BJ (cell line): ENCODE results near the gene HSD17B14. TPM values are rescaled to one million over a fixed set of nuclear protein-coding genes. Genes with fewer than 3 reads are reported as not detected.

ENCODE experiments used
- CTCF ChIA-PET: fragments of 350-600 bp; formaldehyde crosslinking; extraction: SDS; loops from one replicate; lab custom pipeline; 2021; ENCODE audit warnings: antibody characterized with exemption, inconsistent platforms; lab: Yijun Ruan, JAX
- POLR2A ChIA-PET: fragments of 300-600 bp; sonication (Branson Sonifier 250); formaldehyde crosslinking; extraction: SDS; loops from one replicate; lab custom pipeline; 2021; ENCODE audit warnings: antibody characterized with exemption; lab: Charles Lee
- DNase-seq: peaks from one replicate; pipeline ENCODE4 v3.0.0-alpha.2; 2011; ENCODE audit warnings: low read depth
- H3K27me3 ChIP-seq: 2 replicates; pipeline ENCODE4 v1.6.0; 2011; ENCODE audit warnings: low read length; ENCODE audit not compliant: control insufficient read depth, insufficient read depth
- H3K36me3 ChIP-seq: 2 replicates; pipeline ENCODE4 v1.5.1; 2011; ENCODE audit warnings: low read length; ENCODE audit not compliant: control insufficient read depth, insufficient read depth
- H3K4me3 ChIP-seq: 2 replicates; pipeline ENCODE4 v1.5.1; 2011; ENCODE audit warnings: low read depth, mild to moderate bottlenecking, control low read depth, low read length
- CTCF ChIP-seq: IDR thresholded peaks from 2 replicates; pipeline ENCODE4 v1.5.1; 2011; ENCODE audit warnings: low read depth, mild to moderate bottlenecking, control low read depth, inconsistent platforms, low read length, moderate library complexity; ENCODE audit not compliant: insufficient read depth
- polyA plus RNA-seq: library from polyadenylated mRNA; depleted of rRNA; stranded (reverse); fragments of >200 nt; gene quantifications from 2 replicates; pipeline ENCODE4 v1.2.3, GENCODE V29; 2011

Gene HSD17B14
- polyA plus RNA-seq, 1 experiment, result 7.6 TPM

GRCh38 chr19:48813123-48813913, 23.0 kb downstream of the HSD17B14 start:
- ChIA-PET CTCF (interaction anchor here (0.7 to 4.1 kb wide), 2 partner anchors 18 to 157 kb away, joined by 3 to 24 read pairs; no protein-coding TSS in a partner anchor), POLR2A (no interaction called here)
- Histone ChIP-seq H3K27me3 (no peaks in the 10 kb centered on the region), H3K36me3 (no peaks in the 10 kb centered on the region), H3K4me3 (no peak overlapping the region)
- no peak for DNase-seq
- TF ChIP-seq CTCF, result peak; percentile 10; the same call in 1 of the 2 replicates

- TF ChIP-seq CTCF, result no peak
- POLR2A ChIA-PET, result no interaction called here
- CTCF ChIA-PET, result interaction anchor here (0.7 to 4.1 kb wide), 4 partner anchors 17 to 158 kb away, joined by 3 to 24 read pairs (median 6); partner anchors contain the start of gene HSD17B14
Measured at GRCh38 chr19:48812094-48812929, 24.0 kb downstream of the HSD17B14 start.

GRCh38 chr19:48810151-48810550, 26.1 kb downstream of the HSD17B14 start:
- POLR2A ChIA-PET, result no interaction called here
- no peak for DNase-seq

More at GRCh38 chr19:48812094-48812929, 24.0 kb downstream of the HSD17B14 start:
- H3K36me3 ChIP-seq, result 0 out of 2 replicates have a peak, but pooled peaks cover 4% of the 10 kb centered on the region
- peak overlapping the region; percentile 80 for H3K4me3 ChIP-seq
- no peak for DNase-seq
- no peaks in the 10 kb centered on the region for H3K27me3 ChIP-seq

GRCh38 chr19:48807590-48808308, 28.5 kb downstream of the HSD17B14 start:
- CTCF ChIA-PET, result interaction anchor here (0.9 to 3.8 kb wide), 4 partner anchors 11 to 20 kb away, joined by 4 to 23 read pairs (median 4); no protein-coding TSS in a partner anchor
- POLR2A ChIA-PET, result no interaction called here
- no peaks in the 10 kb centered on the region for H3K27me3 ChIP-seq
- H3K4me3 ChIP-seq, result no peak overlapping the region
- H3K36me3 ChIP-seq, result peaks cover 4% of the 10 kb centered on the region; the same call in 1 of the 2 replicates
- TF ChIP-seq CTCF, result no peak
- no peak for DNase-seq

More at GRCh38 chr19:48810151-48810550, 26.1 kb downstream of the HSD17B14 start:
- H3K27me3 ChIP-seq, result no peaks in the 10 kb centered on the region
- H3K36me3 ChIP-seq, result 0 out of 2 replicates have a peak, but pooled peaks cover 4% of the 10 kb centered on the region
- CTCF ChIA-PET, result interaction anchor here (0.8 to 4.1 kb wide), 5 partner anchors 13 to 32 kb away, joined by 3 to 24 read pairs (median 6); partner anchors contain the start of gene HSD17B14
- TF ChIP-seq CTCF, result no peak
- H3K4me3 ChIP-seq, result peak overlapping the region; percentile 80
